Mesendoderm (in vitro differentiated cells): ENCODE measurements around the gene COL9A3.
"Not testable (repeated sequence)": the region's sequence is repeated elsewhere in the genome, so short reads cannot be mapped to it uniquely, and the experiment has no call there.

ENCODE experiments used
- DNase-seq: peaks from one replicate; pipeline ENCODE4 v3.0.0; 2013
- H2AK5ac ChIP-seq: 2 replicates; pipeline ENCODE4 v1.6.1; 2013; ENCODE audit warnings: low read length, inconsistent platforms
- H2BK120ac ChIP-seq: 2 replicates; pipeline ENCODE4 v1.6.1; 2013; ENCODE audit warnings: low read depth, mild to moderate bottlenecking, low read length, moderate library complexity, mixed read lengths
- H2BK15ac ChIP-seq: replicated peaks from 2 replicates; pipeline ENCODE4 v1.6.1; 2013; ENCODE audit warnings: low read depth, mild to moderate bottlenecking, moderate library complexity
- H2BK5ac ChIP-seq: 2 replicates; pipeline ENCODE4 v1.6.1; 2013; ENCODE audit warnings: low read length, inconsistent platforms
- H3K18ac ChIP-seq: 2 replicates; pipeline ENCODE4 v1.6.1; 2013; ENCODE audit warnings: mild to moderate bottlenecking, low read length, mixed read lengths
- H3K23ac ChIP-seq: one replicate; pipeline ENCODE4 v1.6.1; 2013; ENCODE audit warnings: low read length
- H3K27ac ChIP-seq: 2 replicates; pipeline ENCODE4 v1.5.1; 2013; ENCODE audit warnings: low read depth, mild to moderate bottlenecking, inconsistent platforms, low read length, moderate library complexity
- H3K27me3 ChIP-seq: 2 replicates; pipeline ENCODE4 v1.6.1; 2013; ENCODE audit warnings: low read length, control low read depth, mild to moderate bottlenecking, inconsistent platforms; ENCODE audit not compliant: insufficient read depth, poor library complexity
- H3K36me3 ChIP-seq: 2 replicates; pipeline ENCODE4 v1.6.1; 2013; ENCODE audit warnings: low read length, inconsistent platforms; ENCODE audit not compliant: control insufficient read depth, insufficient read depth
- H3K4ac ChIP-seq: one replicate; pipeline ENCODE4 v1.6.1; 2013; ENCODE audit warnings: low read depth, mild to moderate bottlenecking, low read length, moderate library complexity
- H3K4me1 ChIP-seq: 2 replicates; pipeline ENCODE4 v1.6.1; 2013; ENCODE audit warnings: low read depth, low read length, inconsistent platforms; ENCODE audit not compliant: control insufficient read depth
- H3K4me2 ChIP-seq: 2 replicates; pipeline ENCODE4 v1.6.1; 2013; ENCODE audit warnings: low read length
- H3K4me3 ChIP-seq: 2 replicates; pipeline ENCODE4 v1.5.1; 2013; ENCODE audit warnings: mild to moderate bottlenecking, low read length
- H3K56ac ChIP-seq: one replicate; pipeline ENCODE4 v1.6.1; 2013; ENCODE audit warnings: low read length
- H3K79me1 ChIP-seq: 2 replicates; pipeline ENCODE4 v1.6.1; 2013; ENCODE audit warnings: low read length, inconsistent platforms
- H3K79me2 ChIP-seq: 2 replicates; pipeline ENCODE4 v1.6.1; 2013; ENCODE audit warnings: mild to moderate bottlenecking, low read length; ENCODE audit not compliant: control insufficient read depth, insufficient read depth
- H3K9ac ChIP-seq: 2 replicates; pipeline ENCODE4 v1.6.1; 2013; ENCODE audit warnings: low read length, inconsistent platforms
- H4K5ac ChIP-seq: one replicate; pipeline ENCODE4 v1.6.1; 2013; ENCODE audit warnings: low read length
- H4K8ac ChIP-seq: one replicate; pipeline ENCODE4 v1.6.1; 2013; ENCODE audit warnings: low read depth, mild to moderate bottlenecking, control low read depth, low read length, moderate library complexity
- WGBS: extraction: QIAGEN DNeasy Blood & Tissue Kit; methylation state at CpG from one replicate; pipeline ENCODE4 v1.1.7; 2013; ENCODE audit warnings: low lambda C conversion rate, missing lambda C conversion rate; ENCODE audit not compliant: insufficient coverage; ENCODE audit errors: extremely low coverage; 5-methylcytosine and 5-hydroxymethylcytosine counted together

Gene COL9A3

GRCh38 chr20:62850333-62850974 lies 33.6 kb downstream of the COL9A3 start:
- no peak for DNase-seq
- Histone ChIP-seq H3K56ac (no peak overlapping the region), H2AK5ac (no peak overlapping the region), H3K18ac (no peak overlapping the region), H3K79me2 (no peaks in the 10 kb centered on the region), H3K27ac (no peak overlapping the region), H3K79me1 (no peaks in the 10 kb centered on the region), H2BK5ac (no peak overlapping the region), H3K4me1 (no peaks in the 10 kb centered on the region), H3K27me3 (no peaks in the 10 kb centered on the region), H3K4ac (no peak overlapping the region), H3K4me2 (no peak overlapping the region), H4K8ac (no peak overlapping the region), H3K4me3 (no peak overlapping the region), H3K9ac (no peak overlapping the region), H3K36me3 (no peaks in the 10 kb centered on the region), H2BK15ac (no peak overlapping the region), H3K23ac (no peak overlapping the region), H2BK120ac (no peak overlapping the region), H4K5ac (no peak overlapping the region)
- WGBS: no CpG with 5 or more reads among the region's 22 CpGs

DNA sequence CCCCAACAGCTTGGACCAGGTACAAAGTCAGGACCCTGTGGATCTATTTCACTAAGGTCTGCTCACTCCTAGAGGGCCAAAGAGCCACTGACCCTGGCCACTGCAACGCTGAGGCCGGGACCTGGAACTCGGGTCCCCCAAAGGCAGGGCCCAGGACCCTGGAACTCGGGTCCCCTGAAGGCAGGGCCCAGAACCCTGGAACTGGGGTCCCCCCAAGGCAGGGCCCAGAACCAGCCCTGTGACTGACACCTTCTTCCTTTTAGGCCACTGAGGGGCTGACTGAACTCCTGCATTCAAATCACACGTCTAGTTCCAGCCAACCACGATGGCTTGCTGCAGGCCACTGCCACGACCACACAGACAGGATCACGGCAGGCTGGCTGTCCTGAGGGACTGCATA lies 35.3 kb downstream of the COL9A3 start:
- H3K9ac ChIP-seq: no peak overlapping the region
- H2BK120ac ChIP-seq: no peak overlapping the region
- no peaks in the 10 kb centered on the region for H3K27me3 ChIP-seq
- no peak overlapping the region for H3K18ac ChIP-seq
- DNase-seq: no peak
- H3K36me3 ChIP-seq: peaks cover 3% of the 10 kb centered on the region
- no peak overlapping the region for H3K4me2 ChIP-seq
- H2AK5ac ChIP-seq: no peak overlapping the region
- H3K79me2 ChIP-seq: no peaks in the 10 kb centered on the region
- no peaks in the 10 kb centered on the region for H3K4me1 ChIP-seq
- H3K4me3 ChIP-seq: no peak overlapping the region
- H4K8ac ChIP-seq: no peak overlapping the region
- no peak overlapping the region for H3K23ac ChIP-seq
- no peaks in the 10 kb centered on the region for H3K79me1 ChIP-seq
- no peak overlapping the region for H3K27ac ChIP-seq
- H3K4ac ChIP-seq: no peak overlapping the region
- no peak overlapping the region for H2BK15ac ChIP-seq
- WGBS: no CpG with 5 or more reads among the region's 8 CpGs
- no peak overlapping the region for H2BK5ac ChIP-seq
- H4K5ac ChIP-seq: no peak overlapping the region
- H3K56ac ChIP-seq: no peak overlapping the region

DNA sequence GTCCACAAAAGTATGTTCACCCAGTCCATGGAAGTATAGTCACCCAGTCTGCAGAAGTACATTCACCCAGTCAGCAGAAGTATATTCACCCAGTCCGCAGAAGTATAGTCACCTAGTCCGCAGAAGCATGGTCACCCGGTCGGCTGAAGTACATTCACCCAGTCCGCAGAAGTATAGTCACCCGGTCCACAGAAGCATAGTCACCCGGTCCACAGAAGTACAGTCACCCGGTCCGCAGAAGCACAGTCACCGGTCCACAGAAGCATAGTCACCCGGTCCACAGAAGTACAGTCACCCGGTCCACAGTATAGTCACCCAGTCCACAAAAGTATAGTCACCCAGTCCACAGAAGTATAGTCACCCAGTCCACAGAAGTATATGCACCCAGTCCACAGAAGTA lies 36.0 kb downstream of the COL9A3 start:
- no CpG with 5 or more reads among the region's 12 CpGs for WGBS
- H3K36me3 ChIP-seq: peaks cover 3% of the 10 kb centered on the region
- no peak for DNase-seq

GRCh38 chr20:62853304-62853703 lies 36.5 kb downstream of the COL9A3 start:
- H4K5ac ChIP-seq, H3K36me3 ChIP-seq, H2BK120ac ChIP-seq, H3K79me1 ChIP-seq, H3K4me3 ChIP-seq, H2AK5ac ChIP-seq, H2BK15ac ChIP-seq, H3K23ac ChIP-seq, H3K4me2 ChIP-seq, H3K56ac ChIP-seq, H3K27ac ChIP-seq, H3K4ac ChIP-seq, H3K9ac ChIP-seq, H3K27me3 ChIP-seq, H3K79me2 ChIP-seq, H3K18ac ChIP-seq, H3K4me1 ChIP-seq, DNase-seq, H4K8ac ChIP-seq, H2BK5ac ChIP-seq: not testable (repeated sequence)
- WGBS: no CpG with 5 or more reads among the region's 6 CpGs

More for the DNA sequence above, 36.0 kb downstream of the COL9A3 start:
- H3K27me3 ChIP-seq: no peaks in the 10 kb centered on the region
- H3K9ac ChIP-seq: no peak overlapping the region
- no peak overlapping the region for H4K5ac ChIP-seq
- H3K79me1 ChIP-seq: no peaks in the 10 kb centered on the region
- H3K27ac ChIP-seq: no peak overlapping the region
- H3K18ac ChIP-seq: no peak overlapping the region
- H3K56ac ChIP-seq: no peak overlapping the region
- no peaks in the 10 kb centered on the region for H3K4me1 ChIP-seq
- no peak overlapping the region for H3K4ac ChIP-seq
- no peak overlapping the region for H2BK120ac ChIP-seq
- H2AK5ac ChIP-seq: no peak overlapping the region
- no peak overlapping the region for H4K8ac ChIP-seq
- H2BK15ac ChIP-seq: no peak overlapping the region
- H3K4me2 ChIP-seq: no peak overlapping the region
- no peak overlapping the region for H3K23ac ChIP-seq
- H3K79me2 ChIP-seq: no peaks in the 10 kb centered on the region
- H2BK5ac ChIP-seq: no peak overlapping the region
- H3K4me3 ChIP-seq: no peak overlapping the region

DNA sequence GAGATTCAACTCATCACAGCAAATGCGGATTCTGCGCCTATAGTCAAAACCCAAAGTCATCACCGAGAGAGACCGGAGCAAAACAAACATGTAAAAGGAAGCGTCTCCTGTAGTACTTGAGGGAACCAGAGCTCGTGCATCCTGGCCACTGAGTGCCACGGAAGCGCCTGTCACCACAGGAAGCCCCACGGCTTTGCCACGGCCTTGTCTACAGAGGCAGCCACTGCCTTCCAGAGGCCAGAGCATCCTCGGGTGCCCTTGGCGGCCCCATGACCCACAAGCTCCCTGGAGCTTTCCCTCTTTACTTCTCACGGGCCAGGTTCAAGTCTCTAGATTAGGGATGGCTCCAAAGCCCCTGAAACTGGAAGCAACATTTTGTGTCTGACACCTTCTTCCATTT lies 37.3 kb downstream of the COL9A3 start:
- no CpG with 5 or more reads among the region's 13 CpGs for WGBS
- peaks cover 3% of the 10 kb centered on the region for H3K36me3 ChIP-seq

DNA sequence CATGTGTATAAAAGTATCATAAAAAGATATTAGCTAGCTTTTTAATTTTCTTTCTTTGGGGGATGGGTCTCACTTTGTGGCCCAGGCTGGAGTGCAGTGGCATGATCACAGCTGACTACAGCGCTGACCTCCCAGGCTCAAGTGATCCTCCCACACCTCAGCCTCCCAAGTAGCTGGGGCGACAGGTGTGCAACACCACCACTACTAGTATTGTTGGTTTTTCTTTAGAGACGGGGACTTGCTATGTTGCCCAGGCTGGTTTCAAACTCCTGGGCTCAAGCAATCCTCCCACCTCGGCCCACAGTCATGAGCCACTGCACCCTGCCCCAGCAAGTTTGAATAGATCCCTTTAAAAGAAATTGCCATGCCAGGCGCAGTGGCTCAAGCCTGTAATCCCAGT lies 38.3 kb downstream of the COL9A3 start:
- no peak overlapping the region for H2BK5ac ChIP-seq
- H2BK15ac ChIP-seq: no peak overlapping the region
- no peaks in the 10 kb centered on the region for H3K27me3 ChIP-seq
- H3K56ac ChIP-seq: no peak overlapping the region
- H3K79me1 ChIP-seq: no peaks in the 10 kb centered on the region
- no peaks in the 10 kb centered on the region for H3K79me2 ChIP-seq
- no peak overlapping the region for H2AK5ac ChIP-seq
- no peak for DNase-seq
- no peak overlapping the region for H3K27ac ChIP-seq
- H4K8ac ChIP-seq: no peak overlapping the region
- H3K23ac ChIP-seq: no peak overlapping the region
- H3K4ac ChIP-seq: no peak overlapping the region
- no CpG with 5 or more reads among the region's 5 CpGs for WGBS
- no peak overlapping the region for H2BK120ac ChIP-seq
- no peak overlapping the region for H3K4me3 ChIP-seq
- no peak overlapping the region for H3K9ac ChIP-seq
- peaks cover 1% of the 10 kb centered on the region for H3K4me1 ChIP-seq
- no peak overlapping the region for H3K18ac ChIP-seq
- H3K36me3 ChIP-seq: peaks cover 3% of the 10 kb centered on the region
- no peak overlapping the region for H4K5ac ChIP-seq
- H3K4me2 ChIP-seq: no peak overlapping the region

More for the DNA sequence above, 37.3 kb downstream of the COL9A3 start:
- Histone ChIP-seq H3K18ac (no peak overlapping the region), H2BK120ac (no peak overlapping the region), H3K4me2 (no peak overlapping the region), H4K5ac (no peak overlapping the region), H3K56ac (no peak overlapping the region), H3K27me3 (no peaks in the 10 kb centered on the region), H3K79me2 (no peaks in the 10 kb centered on the region), H3K27ac (no peak overlapping the region), H3K4ac (no peak overlapping the region), H3K4me1 (no peaks in the 10 kb centered on the region), H3K4me3 (no peak overlapping the region), H3K23ac (no peak overlapping the region), H3K79me1 (no peaks in the 10 kb centered on the region), H3K9ac (no peak overlapping the region), H2AK5ac (no peak overlapping the region), H2BK5ac (no peak overlapping the region), H2BK15ac (no peak overlapping the region), H4K8ac (no peak overlapping the region)
- no peak for DNase-seq
